Endometrium (tissue), 2 donors: Measurements from ENCODE around the gene ABCA2.
"Not testable (repeated sequence)": the region's sequence is repeated elsewhere in the genome, so short reads cannot be mapped to it uniquely, and the experiment has no call there.

Experiments used
- FAIRE-seq: peaks from 2 replicates; lab custom pipeline; 2012; peaks lifted over from hg19 to GRCh38; lab: Jason Lieb, UNC
- donor health status: control.
- donor health status: control.

ABCA2 gene

DNA sequence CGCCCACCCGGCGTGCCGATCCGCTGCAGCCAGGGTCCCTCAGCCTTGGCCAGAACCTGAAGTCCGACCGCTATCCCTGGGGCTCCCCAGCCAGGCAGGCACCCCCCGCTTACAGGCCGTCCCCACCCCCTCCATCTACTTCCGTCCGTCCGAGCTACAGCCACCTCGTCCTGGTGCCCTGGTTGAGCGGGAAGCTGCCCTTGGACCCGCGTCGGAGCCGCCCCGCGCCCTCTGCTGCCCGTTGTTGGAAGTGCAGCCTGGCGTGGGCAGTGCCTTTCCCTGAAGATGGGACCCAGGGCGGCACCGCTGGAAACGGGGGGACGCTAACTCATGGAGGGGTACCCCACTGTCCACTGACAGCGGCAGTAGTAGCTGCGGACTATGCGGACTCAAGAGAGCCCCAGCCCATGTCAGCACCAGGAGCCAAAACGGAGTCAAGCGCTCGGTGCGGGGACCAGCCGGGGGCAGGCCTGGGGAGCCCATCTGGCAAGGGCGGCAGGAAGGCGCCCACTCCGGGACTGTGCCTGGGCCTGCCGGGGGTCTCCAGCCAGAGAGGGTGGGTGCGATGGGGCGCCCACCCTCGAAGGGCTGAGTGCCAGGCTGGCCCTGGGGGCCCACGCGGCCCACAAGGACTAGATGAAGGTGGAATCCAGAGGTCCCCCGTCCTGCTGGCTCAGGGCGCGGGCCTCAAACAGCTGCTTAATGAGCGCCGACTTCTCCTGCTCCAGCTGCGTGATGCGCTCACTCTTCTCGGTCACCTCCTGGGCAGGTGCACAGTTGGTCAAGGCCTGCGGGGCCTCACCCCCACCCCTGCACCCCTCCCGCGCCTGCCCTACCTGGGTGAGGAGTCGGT lies 36.2 kb upstream of the ABCA2 start:
- FAIRE-seq, result no peak

GRCh38 chr9:137063311-137064026 lies 35.4 kb upstream of the ABCA2 start:
- no peak for FAIRE-seq

- FAIRE-seq, result not testable (repeated sequence)
These were observed 34.8 kb upstream of the ABCA2 start for GRCh38 chr9:137062798-137063197.

GRCh38 chr9:137062384-137062783 lies 34.3 kb upstream of the ABCA2 start:
- no peak for FAIRE-seq

- no peak for FAIRE-seq
These were observed 30.6 kb upstream of the ABCA2 start for GRCh38 chr9:137058521-137059234.

GRCh38 chr9:137057545-137057944 lies 29.5 kb upstream of the ABCA2 start:
- no peak for FAIRE-seq

DNA sequence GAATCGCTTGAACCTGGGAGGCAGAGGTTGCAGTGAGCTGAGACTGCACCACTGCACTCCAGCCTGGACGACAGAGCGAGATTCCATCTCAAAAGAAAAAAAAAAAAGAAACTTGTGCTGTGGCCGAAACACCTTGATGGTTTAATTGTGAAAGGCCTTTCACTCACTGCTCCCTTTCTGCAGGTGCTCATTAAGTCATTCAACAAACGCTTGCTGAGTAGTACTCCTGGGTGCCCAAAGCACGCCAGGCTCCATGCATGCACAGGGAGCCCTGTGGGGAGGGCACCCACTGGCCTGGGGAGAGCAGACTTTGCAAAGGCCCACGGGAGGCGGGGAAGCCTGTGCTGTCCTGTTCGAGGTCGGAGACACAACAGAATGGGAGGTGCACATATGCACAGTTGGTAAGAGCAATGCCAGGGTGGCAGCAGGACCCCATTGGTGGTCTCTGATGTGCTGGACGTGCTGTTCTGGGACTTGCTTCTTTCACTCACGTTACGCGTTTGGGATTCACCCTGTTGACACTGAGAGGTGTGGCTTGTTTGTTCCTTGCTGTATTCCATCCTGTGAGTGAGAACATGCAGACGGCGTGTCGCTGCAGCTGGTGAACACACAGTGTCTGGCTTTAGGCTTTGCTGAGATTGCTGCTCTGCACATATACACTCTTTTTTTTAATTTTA lies 28.8 kb upstream of the ABCA2 start:
- FAIRE-seq, result no peak

DNA sequence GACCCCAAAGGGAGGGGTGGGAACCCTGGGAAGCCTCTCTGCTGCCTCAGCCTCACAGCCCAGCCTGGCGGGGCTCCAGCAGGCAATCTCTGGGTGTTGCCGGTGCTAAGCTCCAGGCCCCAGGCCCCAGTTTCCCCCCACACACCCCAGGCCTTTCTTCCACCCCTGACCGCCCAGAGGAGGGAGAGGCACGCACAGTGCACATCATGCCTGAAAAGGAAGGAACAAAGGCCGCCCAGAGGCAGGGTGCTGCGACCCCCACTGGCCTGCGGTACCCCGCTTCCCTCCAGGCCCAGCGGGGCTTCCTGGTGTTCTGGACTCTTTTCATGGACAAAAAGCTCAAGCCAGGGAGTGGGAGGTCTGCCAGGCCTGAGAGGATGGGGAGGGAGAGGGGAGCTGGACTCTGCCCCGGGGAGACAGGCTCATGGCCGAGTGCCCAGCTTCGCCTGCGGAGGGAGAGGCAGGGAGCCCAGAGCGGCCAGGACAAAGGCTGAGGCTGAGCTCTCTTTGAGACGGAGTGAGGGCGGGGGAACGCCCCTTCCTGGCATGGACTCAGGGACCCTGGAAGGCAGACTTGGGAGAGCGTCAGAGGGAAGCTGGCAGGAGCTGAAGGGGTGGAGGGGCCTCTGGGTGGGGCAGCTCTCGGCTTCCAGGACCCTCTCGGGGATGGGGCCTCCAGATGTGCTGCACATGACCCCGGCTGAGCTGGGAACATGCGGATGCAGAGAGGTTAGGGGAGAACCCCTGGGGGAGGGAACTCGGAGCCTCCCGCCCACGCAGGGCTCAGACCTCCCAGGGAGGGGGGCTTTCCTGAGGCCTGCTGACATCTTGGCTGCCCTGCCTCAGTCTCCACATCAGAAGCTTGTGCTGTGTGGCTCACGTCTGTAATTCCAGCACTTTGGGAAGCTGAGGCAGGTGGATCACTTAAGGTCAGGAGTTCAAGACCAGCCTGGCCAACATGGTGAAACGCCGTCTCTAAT lies 27.6 kb upstream of the ABCA2 start:
- peak; percentile 91 for FAIRE-seq

- no peak for FAIRE-seq
These were observed 26.9 kb upstream of the ABCA2 start for GRCh38 chr9:137054932-137055384.

GRCh38 chr9:137053944-137054931 lies 26.2 kb upstream of the ABCA2 start, which contains the start of gene ENTPD2:
Gene ENTPD2 (minus strand): TSS chr9:137054061. CDS start chr9:137053997, 64 bp downstream.
- FAIRE-seq, result no peak

DNA sequence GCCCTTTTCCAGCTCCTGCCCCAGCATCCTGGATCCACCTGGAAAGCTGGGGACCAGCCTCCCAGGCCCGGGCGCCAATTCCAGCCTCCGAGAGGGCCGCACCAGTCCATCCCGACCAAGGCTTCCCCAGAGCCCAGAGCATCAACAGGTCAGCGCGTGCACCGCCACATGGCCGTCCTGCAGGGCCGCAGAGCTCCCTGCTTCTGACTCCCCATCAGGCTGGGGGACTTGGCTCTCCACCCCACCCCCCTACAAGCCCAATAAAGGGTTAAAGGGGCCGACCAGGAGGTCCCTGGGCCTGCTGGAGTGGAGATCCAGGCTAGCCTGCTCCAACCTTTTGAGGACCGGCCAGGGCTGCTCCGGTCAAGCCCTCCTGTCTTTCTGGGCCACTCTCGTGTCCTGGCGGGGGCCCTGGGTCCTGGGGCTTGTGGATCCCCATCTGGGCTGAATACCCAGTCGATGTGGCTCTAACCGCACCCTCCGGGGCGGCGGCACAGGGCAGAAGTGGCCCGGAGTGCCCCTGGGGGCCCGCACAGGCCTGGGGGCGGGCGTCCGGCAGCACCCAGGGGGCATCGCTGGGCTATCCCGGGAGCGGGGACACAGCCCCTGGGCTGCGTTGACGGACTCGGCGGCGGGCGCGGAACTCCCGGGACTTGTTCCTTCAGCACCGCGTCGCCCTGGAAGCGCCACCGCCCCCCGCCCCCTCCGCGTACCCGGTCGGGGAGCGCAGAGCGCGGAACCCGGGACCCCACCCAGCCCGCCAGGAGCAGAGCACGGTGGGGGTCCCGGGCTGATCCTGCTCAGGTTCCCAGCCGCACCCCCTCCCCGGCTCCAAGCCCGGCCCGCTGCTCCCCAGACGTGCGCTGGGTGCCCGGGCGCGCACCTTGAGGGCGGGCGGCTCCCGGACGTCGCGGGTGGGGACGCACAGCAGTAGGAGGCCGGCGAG lies 25.2 kb upstream of the ABCA2 start:
- FAIRE-seq, result no peak

DNA sequence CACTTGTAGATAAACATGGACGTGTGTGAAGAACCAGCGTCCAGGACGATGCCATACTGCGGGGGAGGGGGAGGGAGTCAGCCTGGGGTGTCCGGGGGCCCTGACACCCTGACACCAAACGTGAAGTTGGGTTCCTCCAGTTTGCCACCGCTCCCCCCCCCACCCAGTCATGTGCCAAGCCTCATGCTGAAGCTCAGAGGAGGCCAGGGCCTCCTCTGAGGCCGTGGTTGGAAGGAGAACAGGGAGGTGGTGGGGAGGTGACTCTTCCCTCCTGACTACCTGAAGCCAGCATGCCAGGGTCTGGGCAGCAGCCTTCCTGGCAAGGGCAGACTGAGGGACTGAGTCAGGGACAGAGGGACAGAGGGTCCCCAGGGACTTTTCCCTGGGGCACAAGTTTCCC lies 24.3 kb upstream of the ABCA2 start:
- FAIRE-seq, result no peak

DNA sequence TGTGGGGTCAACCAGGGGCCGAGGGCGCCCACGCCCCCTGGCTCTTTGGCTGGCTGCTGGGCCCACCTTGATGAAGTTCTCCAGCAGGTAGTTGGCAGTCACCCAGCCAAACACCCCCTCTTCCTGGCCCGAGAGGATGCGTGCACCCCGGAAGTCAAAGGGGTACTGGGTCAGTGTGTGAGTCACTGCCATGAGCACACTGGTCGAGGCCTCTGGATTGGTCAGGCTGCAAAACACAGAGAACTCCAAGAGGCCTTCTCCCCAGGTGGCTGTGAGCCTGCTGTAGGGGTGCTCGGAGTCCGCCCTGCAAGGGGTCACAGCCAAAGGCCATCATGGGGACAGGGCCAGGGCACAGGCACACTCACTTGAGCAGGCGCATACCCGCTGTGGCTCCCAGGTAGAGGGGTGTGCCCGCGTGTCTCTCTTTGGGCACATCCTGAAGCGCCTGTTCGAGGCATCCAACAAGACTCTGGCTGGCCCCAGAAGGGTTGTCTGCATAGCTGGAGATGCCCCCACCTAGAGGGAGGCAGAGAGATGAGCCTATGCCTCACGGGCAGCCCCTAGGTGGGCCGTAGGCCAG lies 23.2 kb upstream of the ABCA2 start:
- FAIRE-seq, result no peak

DNA sequence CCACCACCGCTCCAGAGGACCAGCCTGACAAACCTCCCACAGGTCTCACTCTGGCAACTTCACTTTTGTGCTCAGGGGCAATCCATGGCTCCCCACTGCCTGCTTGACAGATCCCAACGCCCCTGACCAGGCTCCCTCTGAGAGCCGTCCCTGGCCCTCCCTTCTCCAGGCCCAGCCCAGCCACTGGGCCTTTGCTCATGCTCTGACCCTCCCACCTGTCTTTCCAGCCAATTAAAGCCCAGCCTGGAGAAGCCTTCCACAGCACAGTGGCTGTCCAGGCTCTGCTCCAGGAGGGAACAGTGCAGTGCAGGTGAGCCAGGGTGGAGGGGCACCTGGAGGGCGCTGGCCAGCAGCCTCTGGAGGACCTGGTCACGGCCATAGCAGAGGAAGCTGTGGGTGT lies 22.5 kb upstream of the ABCA2 start:
- no peak for FAIRE-seq

- peak; percentile 72 for FAIRE-seq
These were observed 21.8 kb upstream of the ABCA2 start for GRCh38 chr9:137049544-137050449.

- FAIRE-seq, result no peak
These were observed 20.9 kb upstream of the ABCA2 start for GRCh38 chr9:137048655-137049543.
